HG03521 (cell line): ENCODE results near the gene BRINP3.
"Not testable (repeated sequence)": the region's sequence is repeated elsewhere in the genome, so short reads cannot be mapped to it uniquely, and the experiment has no call there.

Experiments
- ATAC-seq: cut with Tn5 transposase; IDR thresholded peaks from one replicate; pipeline ENCODE4 v1.9.1; 2021; ENCODE audit warnings: mild to moderate bottlenecking, moderate library complexity; ENCODE audit not compliant: unreplicated experiment

Gene BRINP3

DNA sequence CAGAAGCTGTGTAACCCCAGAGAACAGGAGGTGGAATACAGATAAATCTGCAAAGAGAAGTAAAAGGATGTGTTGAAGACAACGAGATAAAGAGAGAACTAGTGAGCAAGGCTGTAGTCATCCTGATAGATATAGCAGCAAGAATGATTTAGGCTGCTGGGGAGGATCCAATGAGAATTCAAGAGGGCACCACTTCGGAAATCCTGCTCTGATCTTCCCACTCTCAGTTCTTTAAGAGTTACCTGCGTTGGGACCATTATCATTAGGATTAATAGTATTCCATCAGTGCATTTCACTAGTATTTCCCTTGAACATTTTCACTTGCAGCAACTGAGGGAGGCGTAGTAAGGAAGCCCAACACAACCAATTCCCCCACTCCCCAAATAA, at the start of gene BRINP3:
Gene BRINP3, minus strand, starts transcription at position 103 of the 387 bp plus-strand sequence.
- no peak for ATAC-seq

DNA sequence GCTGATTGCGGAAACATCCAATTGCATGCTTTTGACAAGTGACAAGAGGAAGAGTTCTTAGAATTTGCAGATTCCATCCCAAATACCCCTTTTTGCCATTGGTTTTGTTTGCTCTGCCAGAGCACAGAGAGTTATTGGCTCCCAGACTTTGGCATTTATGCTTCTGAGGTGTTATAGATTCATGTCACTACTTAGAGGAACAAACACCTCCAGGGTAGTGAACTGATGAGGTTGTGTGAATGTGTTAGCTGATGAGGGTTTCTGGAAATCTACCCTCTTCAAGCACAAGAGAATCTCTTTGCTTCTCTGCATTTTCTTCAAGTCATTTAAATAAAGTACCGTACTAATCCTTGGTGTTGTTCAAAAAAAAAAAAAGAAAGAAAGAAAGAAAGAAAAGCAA, 33.9 kb upstream of the BRINP3 start:
- ATAC-seq, result no peak

DNA sequence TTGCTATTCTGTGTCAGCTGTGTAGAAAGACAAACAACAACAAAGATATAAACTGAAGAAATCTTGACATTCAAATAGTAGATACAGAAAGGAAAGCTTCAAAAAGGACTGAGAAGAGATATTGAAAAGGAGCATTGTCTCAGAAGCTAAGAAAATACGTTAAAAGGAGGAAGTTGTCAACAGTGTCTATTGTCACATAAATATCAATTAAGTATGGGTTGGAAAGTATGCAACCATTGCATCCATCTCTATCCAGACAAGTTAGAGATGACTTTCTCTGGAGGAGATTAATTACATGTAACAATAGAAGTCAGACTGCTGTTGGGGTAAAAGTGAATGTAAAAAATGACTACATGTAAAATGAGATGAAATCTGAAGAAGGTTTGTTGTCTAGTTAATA, 29.7 kb upstream of the BRINP3 start:
- ATAC-seq, result no peak

DNA sequence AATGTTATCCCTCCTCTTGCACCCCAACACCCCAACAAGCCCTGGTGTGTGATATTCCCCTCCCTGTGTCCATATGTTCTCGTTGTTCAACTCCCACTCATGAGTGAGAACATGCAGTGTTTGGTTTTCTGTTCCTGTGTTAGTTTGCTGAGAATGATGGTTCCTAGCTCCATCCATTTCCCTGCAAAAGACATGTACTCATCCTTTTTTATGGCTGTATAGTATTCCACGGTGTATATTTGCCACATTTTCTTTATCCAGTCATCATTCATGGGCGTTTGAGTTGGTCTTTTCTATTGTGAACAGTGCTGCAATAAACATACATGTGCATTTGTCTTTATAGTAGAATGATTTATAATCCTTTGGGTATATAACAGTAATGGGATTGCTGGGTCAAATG, 26.9 kb upstream of the BRINP3 start:
- not testable (repeated sequence) for ATAC-seq

DNA sequence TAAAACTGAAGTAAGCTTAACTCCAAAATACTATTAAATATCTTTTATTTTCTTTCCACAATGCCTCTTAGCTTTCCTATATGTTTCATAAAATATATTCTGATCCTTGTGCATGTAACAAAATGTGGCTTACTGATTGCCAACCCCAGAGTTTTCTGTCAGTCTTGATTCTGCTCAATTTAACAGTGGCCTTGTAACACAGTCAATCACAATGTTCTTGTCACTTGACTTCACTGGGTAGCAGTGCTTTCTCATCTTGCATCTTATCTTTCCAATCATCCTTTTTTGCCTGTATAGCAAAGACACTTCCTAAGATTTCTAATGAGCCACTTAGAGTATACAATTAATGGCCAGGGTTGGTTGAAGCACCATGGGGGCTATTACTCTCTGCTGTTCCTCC, 19.9 kb upstream of the BRINP3 start:
- ATAC-seq, result no peak

DNA sequence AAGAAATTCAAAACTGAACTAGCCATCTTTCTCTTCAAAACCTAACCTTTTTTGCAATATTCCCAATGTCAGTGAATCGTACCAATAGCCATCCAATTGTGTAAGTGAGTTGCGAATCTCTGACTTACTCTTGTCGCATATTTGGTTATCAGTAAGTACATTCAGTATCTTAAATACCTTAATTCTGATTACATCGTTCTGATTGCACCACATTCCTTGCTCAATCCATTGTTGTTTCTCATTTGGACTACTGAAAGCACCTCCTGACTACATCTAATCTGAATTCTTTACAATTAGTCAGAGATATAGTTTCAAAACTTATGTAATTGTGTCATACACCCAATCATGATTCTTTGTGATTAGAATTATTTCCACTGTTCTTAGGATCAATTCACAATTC, 16.8 kb upstream of the BRINP3 start:
- no peak for ATAC-seq

DNA sequence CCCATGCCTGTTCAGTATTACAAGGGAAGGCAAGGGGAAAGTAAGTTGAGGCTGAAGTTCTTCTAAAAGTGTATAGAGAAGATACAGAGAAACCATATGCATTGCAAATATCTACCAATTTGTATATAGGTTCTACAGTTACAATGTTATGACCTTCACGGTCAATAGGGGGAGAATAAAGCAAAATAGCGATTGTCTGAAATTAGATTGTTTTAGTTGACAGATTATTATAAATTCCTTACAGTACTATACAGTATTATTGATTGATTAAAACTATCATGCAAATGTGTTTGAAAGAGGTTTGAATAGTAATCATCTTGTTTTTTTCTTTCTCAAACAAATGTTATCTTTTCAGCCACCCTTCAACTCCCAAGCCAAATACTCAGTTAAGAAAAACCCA, 13.7 kb upstream of the BRINP3 start:
- ATAC-seq, result no peak

DNA sequence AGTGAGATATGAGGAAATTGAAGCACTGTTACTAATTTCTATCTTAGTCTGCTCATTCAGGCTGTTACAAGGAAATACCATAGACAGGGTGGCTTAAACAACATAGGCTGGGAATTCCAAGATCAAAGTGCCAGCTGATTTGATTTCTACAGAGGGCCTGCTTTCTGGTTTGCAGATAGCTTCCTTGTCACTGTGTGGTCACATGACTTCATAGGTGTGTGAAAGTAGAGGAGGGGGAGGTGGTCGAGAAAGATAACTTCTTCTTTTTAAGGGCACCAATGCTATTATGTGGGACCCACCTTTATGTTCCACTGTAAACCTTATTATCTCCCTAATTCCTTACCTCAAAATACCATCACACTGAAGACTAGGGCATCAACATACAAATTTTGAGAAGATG, 6.4 kb upstream of the BRINP3 start:
- ATAC-seq, result no peak

DNA sequence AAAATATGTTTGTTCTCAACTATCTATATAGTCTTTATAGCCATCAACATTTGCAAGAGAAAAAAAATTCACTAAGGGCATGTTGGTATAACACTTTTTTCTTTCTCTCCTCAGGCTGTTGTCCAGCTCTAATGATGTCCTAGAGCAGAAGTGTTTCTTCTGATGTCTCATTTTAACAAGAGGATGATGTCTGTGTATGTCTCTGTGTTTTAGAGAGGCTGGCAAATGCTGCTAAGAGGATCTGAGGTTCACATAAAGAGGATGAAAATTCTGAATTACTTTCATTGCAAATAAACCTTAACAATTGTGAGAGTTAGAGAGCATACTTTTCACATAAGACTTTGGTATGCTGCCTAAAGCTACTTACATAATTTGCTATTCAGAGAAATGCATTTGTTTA, 2.6 kb upstream of the BRINP3 start:
- ATAC-seq, result no peak

DNA sequence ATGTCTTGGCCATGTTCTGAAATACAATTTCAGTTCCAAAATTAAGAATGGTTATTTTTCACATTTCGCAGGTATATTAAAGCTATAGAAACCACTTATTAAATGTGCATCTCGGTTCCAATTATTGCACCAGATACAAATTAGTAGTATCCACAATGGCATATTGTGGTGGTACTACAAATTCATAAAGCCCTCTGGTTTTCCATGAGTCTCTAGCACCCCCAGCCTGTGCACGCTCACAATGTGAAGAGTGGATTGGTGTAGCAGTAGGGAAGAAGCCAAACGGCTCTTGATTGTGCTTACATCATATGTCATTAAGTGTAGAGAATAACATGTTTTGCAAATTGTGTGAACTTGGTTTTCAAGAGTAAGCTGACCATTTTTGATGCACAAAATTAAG, 1.9 kb upstream of the BRINP3 start:
- no peak for ATAC-seq

DNA sequence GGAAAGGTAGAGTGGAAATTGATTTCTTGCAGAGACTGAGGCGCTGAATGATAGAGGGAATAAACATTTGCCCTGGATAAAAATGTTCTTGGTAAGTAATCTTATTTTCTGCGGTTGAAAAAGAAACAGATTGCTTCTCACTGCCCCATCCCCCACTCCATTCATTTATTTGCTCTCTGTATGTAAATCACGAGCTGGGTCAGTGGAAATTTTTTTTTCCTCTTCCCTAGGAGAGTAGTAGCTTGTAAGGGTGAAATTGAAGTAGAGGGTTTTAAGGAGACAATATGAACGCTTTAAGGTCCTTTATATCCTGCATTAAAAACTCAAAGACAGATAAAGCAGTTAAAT, 1.4 kb upstream of the BRINP3 start:
- no peak for ATAC-seq

DNA sequence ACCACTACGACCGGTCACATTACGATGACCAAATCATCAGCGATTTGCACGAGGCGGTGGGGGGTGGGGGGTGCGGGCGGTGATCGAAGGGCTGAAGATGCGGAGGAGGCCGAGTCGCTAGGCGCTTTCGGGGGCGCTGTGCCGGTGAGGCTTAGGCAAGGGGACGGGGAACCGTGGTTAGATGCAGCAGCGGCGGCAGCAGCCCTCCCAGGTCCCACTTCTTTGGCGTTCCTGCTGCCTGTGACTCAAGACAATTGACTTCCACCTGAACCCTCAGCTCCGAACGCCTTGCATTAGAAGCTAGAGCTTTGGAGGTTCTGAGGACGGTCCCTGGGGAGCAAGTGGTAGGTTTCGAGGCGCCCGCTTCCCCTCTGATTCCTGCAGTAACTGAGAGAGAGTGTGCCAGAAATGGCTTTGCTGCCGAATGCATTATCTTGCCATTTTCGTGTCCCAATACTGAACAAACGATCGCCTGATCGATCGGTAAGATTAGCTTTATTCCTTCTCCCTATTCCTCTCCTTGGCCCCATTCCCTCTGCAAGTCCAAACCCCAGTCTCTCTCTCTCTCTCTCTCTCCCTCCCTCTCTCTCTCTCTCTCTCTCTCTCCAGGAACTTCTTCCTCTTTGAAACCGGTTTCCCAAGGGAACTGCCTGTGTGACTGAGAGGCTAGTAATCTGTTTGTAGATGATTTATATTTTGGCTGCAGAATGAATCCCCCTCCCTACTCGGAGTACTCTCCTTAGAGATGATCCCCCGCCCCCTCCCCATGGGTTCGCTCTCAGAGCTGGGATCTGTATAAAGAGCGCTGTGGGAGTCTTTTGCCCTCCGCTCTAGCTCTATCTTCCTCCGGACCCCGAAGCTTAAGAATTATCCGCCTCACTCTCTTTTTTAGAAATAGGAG, 735 bp upstream of the BRINP3 start:
- ATAC-seq, result peak; percentile 68

DNA sequence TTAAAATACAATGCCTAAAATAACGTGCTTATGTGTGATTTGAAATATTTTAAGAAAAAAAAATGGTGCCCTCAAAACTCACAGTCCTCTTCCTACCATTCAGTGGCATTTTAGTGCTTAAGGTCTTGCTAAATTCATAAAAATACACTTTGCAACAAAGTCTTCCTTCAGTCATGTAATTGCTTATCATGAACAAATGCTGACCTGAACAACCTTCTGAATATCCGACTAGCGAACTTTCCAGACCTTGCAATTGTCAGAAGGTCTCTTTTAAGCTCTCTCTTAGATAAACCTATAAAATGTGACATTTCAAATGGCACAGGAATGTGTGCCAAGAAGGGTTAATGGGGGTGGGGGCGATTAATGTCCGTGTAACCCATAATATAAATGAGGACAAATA, 858 bp downstream of the BRINP3 start:
- no peak for ATAC-seq

DNA sequence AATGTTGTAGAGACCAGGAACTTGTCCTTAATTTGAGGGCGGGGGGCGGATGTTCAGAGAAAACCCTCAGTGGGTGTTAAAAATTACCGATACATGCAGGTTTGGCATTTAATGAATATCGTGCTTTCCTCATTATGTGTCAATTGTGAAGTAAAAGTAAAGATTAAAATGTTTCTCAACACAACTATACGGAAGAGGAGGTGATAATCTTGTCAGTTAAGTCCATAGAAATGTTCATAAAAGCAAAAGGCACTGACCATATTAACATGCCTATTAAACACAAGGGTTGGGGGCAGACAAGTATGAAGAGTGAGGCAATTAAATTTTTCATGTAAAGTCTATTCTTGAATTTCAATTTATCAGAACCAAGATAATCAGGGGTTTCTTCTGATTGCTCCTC, 1.3 kb downstream of the BRINP3 start:
- no peak for ATAC-seq

DNA sequence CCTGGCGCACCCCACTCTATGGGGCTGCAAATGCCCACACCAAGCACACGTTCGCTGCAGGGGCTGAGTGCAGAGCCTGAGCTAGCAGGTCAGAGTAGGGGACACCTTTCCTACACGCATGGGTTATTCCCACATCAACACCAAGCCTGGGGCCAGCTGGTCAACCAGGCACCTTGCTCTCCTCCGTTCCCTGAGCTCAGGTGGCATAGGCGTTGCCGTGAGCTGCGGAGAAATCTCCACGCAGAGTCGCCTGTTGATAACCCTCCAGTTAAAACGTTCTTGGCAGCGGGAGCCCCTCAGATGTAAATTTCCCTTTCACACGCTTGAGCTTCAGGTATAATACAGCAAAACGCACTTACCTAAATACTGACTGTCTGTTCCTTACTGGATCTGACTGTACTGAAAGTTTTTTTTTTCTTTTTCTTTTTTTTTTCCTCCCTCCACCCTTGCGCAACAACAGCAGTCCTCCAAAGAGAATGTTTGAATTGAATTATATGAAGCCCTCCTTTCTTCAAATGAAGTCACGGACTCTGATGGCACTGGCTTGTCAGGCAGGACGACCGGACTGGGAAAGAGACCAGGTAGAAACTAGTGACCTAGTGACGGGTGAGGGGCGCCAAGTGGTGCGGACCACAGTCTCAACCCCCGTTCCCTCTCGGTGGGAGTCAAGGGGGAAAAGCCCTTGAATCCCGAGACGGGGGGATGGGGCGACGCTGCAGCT, 2.1 kb downstream of the BRINP3 start:
- no peak for ATAC-seq

DNA sequence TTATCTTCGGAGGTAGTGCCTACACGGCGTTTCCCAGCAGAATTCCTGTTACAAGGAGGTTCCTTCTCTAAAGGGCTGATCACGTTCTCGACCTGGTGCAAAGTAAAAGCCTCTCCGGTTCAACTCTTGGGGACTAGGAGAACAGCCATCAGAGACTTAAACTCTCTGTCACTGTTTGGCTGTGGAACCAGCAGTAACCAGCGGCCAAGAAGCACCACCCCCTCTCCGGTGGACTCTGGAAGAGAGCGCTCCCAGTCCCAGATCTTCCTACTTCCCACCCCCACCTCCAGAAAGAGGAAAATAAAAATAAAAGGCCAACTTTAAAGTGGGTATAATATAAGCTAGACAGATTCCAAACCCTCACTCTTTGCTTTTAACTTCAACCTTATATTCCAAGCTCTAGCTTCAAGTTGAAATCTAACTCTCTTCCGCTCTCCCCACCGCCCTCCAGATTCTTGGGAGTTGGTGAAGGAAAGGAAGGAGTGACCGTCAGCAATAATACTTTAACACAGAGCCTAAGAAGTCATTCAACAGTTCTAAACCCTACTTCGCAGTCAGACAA, 2.9 kb downstream of the BRINP3 start:
- no peak for ATAC-seq

DNA sequence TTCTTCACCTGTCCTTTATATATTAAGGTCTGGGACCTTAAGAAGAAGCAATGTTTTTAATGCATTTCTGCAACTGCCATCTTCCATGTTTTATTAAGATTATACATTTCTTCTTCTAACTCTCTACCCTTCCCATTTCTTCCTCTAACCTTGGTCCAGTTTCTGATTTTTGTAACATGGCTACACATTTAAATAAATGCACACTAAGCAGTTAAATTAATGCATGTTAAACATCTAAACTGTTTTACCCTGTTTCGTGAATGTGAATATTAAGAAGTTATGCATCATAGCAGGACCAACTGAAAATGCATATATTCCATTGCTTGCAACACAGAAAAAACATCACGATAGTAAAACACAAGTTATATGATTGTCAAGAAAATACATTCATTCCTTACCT, 3.7 kb downstream of the BRINP3 start:
- no peak for ATAC-seq

DNA sequence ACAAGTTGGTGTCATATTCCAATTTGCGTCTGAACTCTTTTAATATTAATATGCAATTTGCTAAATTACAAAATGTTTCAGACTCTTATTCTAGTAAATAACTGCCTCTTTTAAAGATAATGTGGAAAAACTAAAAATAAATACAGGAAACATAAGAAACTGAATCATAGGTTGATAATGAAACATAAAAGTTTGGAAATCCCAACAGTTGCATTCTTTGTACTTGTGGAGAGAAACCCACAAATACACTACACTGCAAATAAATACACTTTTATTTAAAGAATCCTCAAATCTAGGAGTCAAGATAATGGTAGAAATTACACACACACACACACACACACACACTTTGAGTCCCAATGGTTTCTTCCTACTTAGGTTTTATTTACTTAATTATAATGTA, 5.2 kb downstream of the BRINP3 start:
- no peak for ATAC-seq

DNA sequence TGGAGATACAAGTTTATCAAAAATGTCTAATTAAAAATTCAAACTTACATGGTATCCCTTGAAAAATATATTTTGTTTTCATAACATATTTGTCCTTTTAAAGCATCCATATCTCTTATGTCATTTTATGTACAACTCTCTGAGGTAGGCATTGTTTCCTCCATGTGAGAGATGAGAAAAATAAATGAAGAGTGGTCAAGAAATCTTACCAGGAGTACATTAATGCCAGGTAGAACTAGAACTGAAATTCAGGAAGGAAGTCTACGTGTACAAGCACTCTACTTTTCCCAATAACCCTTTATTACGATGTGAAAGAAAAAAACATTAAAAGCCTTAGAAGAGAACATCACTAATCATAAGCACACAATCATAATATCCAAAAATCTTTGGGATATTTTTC, 5.6 kb downstream of the BRINP3 start:
- no peak for ATAC-seq

DNA sequence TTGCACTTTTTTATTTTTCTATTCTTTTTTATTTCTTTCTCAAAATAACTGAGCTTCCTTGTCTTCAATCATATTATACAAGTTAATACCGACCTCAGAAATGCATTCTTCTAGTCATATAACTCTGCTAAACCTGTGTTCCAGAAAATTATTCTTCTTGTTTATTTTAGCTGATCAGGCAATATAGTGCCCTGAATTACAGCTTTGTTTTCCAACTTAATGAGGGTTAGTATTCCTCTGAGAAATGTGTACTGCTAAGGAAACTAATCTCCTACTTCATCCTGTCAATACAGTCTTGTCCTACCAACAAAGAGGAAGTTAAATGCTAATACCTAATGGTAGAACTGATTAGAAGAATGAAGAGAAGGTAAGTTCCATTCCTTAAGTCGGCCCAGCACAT, 13.0 kb downstream of the BRINP3 start:
- ATAC-seq, result no peak

DNA sequence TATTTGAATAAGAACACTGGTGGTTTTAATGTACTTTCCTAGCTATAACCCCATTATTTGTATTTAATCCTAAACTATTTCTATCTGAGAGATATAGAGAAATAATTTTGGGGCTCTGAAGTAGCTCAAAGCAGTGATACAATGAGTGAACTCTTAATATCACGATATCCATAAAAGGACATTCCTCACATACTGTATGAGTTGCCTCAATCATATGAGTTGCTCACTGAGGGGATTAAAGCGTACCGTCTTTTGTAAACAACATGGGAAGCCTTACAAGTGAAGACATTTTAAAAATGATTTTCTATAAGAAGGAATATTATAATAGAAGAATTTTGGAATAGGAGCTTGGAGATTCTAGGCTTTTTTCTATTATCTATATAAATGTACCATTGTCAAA, 21.5 kb downstream of the BRINP3 start:
- ATAC-seq, result no peak

DNA sequence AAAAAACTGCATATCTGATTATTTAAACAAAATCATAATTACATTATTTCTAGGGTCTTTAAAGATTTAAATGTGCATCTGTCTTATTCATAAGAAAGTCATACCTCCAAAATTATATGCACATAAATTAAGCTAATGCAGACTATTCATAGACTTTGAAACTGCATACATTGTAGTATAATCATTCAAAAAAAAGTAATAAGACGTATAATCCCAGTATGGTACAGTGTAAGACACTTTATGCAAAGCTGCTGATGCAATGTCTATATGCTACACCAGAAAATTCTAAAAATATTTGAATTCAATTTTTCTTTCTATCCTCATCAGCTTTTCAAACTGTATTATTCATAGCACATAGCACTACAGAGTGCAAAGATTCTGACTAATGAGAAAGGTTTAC, 22.0 kb downstream of the BRINP3 start:
- no peak for ATAC-seq
